Right renal cortex interstitium (tissue), 3 donors: Measurements from ENCODE around the gene DLL1. TPM values are rescaled to one million over a fixed set of nuclear protein-coding genes. Genes with fewer than 3 reads are reported as not detected.
"Not testable (repeated sequence)": the region's sequence is repeated elsewhere in the genome, so short reads cannot be mapped to it uniquely, and the experiment has no call there.

Experiments
- DNase-seq, 3 donors: peaks; one replicate each; pipeline ENCODE4 v3.0.0-alpha.2; 2013; ENCODE audit warnings: low read depth in 3 of 3, low spot score in 2 of 3
- polyA plus RNA-seq, 3 donors: library from polyadenylated mRNA; unstranded; fragments of 120-200 nt; gene quantifications; one replicate each; pipeline ENCODE4 v1.2.1, GENCODE V29; 2013; ENCODE audit not compliant: insufficient read length in 3 of 3

Gene DLL1
- polyA plus RNA-seq, 3 donors = 7.2 to 9.4 (median 7.2) TPM

DNA sequence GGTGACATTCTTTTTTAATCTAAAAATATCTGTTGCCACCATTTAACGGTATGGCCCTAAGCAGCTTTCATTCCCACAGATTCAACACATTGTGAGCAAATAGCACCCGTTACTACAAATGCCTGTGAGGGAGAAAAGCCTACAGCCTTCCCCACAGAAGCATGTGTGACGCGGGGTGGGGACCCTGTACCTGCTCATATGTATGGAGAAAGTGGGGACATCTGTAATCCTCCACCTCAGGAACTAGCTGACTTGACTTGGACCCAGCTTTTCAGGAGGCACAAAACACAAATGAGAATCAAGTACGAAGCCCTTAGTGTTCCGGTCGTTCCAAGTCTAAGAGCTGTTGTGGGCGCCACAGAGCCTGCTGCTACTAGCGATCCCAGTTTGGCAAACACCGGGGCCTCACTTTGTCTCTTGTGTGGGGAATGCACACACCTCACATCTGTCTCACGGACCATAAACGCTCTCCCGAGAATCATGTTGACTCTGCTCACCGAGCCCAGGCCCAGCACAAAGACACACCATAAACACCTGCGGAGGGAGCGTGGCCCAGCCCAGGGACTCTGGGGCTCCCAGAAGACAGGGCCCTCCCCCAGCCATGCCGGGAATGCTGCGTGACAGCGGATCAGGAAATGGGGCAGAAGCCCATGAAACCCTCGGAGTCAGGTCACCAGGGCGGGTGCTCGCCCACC, 21.6 kb downstream of the DLL1 start:
- DNase-seq = no peak

GRCh38 chr6:170268216-170269129, 22.4 kb downstream of the DLL1 start:
- no peak for DNase-seq

DNA sequence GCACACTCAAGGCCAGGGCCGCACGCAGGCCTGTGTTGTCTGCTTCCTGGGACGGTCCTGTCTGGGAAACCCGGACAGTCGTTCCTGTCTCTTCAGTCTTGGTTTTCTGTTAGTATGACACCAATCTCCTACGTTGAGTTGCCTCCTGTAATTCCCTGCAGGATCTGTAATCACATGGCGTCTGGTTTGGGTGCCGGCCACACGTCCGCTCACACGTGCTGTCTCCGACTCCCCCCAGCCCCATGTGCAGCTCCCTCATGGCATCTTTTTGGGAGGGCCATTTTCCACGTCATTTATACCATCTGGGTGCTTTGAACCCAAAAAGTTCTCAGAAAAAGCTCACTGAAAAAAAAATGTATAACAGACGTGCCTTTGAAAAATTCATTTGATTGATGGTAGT, 23.2 kb downstream of the DLL1 start:
- DNase-seq = no peak

DNA sequence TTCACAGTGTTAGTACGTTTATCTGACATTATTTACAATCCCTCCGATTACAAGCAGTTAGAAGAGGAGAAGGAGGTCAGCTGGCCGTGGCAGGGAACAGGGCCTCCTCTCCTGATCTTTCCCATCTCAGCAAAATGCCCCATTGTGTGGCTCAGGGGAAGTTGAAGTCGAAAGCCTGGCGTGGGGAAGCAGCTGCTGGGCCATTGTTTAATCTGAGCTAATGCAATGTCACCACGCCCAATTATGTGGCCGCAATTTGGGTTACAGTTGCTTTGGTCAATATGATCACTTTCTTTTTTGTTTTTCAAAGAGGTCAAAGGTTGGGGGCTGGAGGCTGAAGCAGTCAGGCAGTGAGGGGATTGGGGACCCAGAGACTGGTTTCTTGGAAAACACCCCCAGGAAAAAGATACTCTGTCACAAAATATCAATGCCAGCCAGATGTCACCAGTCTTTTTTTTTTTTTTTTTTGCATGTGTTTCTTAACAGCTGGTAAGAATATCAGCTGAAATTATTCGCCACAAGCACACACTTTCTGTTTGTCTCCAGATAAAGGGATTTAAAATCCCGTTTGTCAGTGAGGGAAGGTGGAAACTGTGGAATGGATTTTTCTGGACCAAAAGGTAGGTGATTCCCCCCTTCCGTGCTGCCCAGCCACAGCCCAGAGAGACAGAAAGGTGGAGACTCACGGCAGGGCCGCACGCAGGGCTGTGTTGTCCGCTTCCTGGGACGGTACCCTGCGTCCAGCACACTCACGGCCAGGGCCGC, 24.6 kb downstream of the DLL1 start:
- DNase-seq = no peak

GRCh38 chr6:170265655-170266054, 25.2 kb downstream of the DLL1 start:
- DNase-seq = no peak

GRCh38 chr6:170264644-170265043, 26.2 kb downstream of the DLL1 start:
- DNase-seq = not testable (repeated sequence)

DNA sequence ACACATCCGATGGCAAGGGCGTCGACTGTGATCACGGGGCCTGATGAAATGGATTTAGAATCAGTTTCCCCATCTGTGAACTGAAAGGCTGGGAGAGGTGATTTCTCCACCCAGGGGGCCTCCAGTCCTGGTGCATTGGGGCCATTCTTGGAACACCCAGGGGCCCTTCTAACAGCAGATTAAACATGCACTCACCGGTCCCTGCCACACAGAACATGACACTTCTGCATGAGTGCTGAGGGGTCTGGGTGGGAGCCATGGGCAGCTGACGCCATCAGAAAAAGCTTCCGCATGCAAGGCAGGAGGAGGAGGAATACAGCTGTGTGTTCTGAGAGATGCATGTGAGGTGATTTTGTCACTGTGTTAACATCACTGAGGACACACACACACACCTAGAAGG, 26.8 kb downstream of the DLL1 start:
- no peak for DNase-seq

DNA sequence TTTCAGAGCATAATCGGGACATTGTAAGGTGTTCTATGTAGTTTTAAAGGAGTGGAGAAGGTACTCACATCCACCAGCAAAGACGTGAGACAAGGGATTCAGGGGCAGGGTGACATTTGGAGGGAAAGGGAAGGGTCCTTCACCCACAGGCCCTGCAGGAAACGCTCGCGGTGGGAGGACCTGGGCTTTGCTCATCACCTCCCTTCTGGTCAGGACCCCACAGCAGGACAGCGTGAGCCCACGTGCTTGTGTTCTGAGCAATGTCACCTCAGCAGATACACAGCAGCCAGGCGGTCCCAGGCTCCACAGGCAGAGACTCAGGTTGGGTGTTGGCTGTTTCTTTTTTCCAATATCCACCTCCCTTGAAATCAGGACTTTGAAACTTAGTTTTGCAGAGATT, 27.5 kb downstream of the DLL1 start:
- DNase-seq = no peak

GRCh38 chr6:170262489-170263088, 28.3 kb downstream of the DLL1 start:
- no peak for DNase-seq

- no peak for DNase-seq
Measured at GRCh38 chr6:170261643-170262488, 29.0 kb downstream of the DLL1 start.

- no peak for DNase-seq
Measured at GRCh38 chr6:170260686-170261085, 30.2 kb downstream of the DLL1 start.

DNA sequence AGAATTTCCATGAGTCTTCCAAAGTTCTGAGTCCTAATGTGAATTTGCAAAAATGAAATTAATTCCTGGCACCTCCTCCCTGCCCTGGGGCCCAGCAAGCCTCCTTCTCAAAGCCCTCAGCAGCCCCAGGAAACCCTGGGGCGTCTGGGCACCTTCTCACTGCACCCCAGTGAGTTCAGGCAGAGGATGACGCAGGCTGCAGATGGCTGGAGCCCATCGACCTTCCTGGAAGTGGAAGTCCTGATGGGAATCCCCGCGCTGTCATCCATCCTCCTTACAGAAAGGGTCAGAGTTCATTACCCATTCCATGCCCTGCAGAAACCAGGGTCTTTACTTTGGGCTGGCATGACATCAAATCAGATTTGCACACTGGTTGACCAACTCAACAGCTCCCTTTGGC, 31.6 kb downstream of the DLL1 start:
- DNase-seq = no peak

- no peak for DNase-seq
Measured at GRCh38 chr6:170258407-170258806, 32.5 kb downstream of the DLL1 start.

- no peak for DNase-seq
Measured at GRCh38 chr6:170257376-170257775, 33.5 kb downstream of the DLL1 start.

GRCh38 chr6:170256641-170257040, 34.2 kb downstream of the DLL1 start:
- DNase-seq = no peak

- DNase-seq = no peak
Measured at GRCh38 chr6:170255426-170256125, 35.3 kb downstream of the DLL1 start.

DNA sequence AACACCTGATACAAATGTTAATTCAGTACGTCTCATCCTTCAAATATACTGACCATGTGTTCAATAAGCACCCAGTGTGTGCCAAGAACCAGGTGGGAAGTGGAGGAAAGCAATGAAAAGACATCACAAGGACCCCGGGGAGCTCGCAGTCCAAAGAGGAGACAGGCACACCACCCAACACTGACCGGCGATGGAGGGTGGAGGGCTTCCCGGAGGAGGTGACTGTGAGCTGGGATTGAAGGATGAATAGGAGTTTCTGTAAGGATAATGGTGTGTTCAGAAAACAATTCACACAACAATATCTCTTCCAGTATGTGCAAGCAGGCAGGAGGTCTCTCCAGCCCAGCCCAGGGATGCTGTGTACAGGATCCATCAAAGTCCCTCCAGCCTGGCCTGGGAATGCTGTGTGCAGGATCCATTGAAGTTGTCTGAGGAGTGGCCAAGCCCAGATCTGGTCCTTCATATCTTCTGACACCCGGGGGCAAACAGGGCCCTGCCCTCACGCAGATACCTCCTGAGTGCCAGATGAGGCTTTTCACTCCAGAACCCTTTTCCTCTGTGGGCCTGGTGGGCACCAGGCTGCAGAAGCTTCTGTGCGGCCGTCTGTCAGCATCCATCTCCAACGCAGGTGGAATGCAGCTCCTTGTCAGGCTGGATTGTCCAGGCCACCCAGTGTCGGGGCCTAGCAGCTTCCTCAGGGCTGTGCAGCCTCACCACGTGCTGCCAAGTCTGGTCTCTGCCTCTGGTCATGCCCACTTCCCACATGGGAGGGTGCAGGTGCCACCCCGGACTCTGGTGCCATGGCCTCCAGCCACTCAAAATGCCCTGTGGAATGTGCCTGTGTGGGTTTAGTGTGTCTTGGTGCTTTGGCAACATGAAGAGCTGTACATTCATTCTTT, 36.3 kb downstream of the DLL1 start:
- no peak for DNase-seq

DNA sequence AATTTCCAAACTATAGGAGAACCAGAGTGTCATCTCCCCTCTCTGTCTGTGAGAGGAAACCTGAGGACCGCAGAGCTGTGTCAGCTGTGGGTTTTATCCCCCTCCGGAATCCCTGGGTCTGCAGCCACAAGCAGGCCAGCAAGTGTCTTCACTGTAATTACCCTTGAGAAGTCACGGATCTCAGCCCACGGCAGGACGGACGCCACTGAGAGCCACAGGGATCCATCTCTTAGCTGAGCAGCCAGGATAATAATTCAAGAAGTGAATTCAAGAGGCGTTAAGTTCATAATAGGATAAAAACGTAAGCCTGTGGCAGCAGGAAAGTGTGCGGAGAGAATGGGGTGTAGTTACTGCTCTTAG, 37.0 kb downstream of the DLL1 start:
- DNase-seq = no peak
